NB4 (cell line): Measurements from ENCODE around the gene TTC31.

Experiments
- DNase-seq: peaks from one replicate; pipeline ENCODE4 v3.0.0; 2010; ENCODE audit warnings: low read depth
- H3K4me3 ChIP-seq: one replicate; pipeline ENCODE4 v1.5.1; 2011; ENCODE audit warnings: mild to moderate bottlenecking, low read depth, low read length, moderate library complexity
- CTCF ChIP-seq: IDR thresholded peaks from one replicate; pipeline ENCODE4 v1.5.1; 2012; ENCODE audit warnings: low read depth, low read length
- MAX ChIP-seq: IDR thresholded peaks from 2 replicates; pipeline ENCODE4 v1.6.1; 2011; ENCODE audit warnings: low read depth, low read length
- MYC ChIP-seq: IDR thresholded peaks from 2 replicates; pipeline ENCODE4 v1.6.1; 2011; ENCODE audit warnings: low read depth, low read length
- POLR2A ChIP-seq: IDR thresholded peaks from 2 replicates; pipeline ENCODE4 v1.6.1; 2011; ENCODE audit warnings: mild to moderate bottlenecking; ENCODE audit not compliant: insufficient read length; ENCODE audit errors: extremely low read depth

Gene TTC31

GRCh38 chr2:74444498-74445318 is 38.2 kb upstream of the TTC31 start:
- TF ChIP-seq MAX (no peak), CTCF (no peak), MYC (no peak), POLR2A (no peak)
- no peak overlapping the region for H3K4me3 ChIP-seq
- DNase-seq = no peak

- TF ChIP-seq MYC (no peak), CTCF (no peak), MAX (no peak), POLR2A (no peak)
- no peak overlapping the region for H3K4me3 ChIP-seq
- DNase-seq = no peak
These were observed 35.5 kb upstream of the TTC31 start for GRCh38 chr2:74447230-74447999.

- no peak for DNase-seq
These were observed 34.1 kb upstream of the TTC31 start for GRCh38 chr2:74448771-74449170.

GRCh38 chr2:74450570-74451190 is 32.2 kb upstream of the TTC31 start:
- H3K4me3 ChIP-seq = no peak overlapping the region
- TF ChIP-seq CTCF (no peak), MYC (no peak), POLR2A (no peak), MAX (no peak)
- no peak for DNase-seq

More at GRCh38 chr2:74448771-74449170, 34.1 kb upstream of the TTC31 start:
- TF ChIP-seq MYC (no peak), MAX (no peak), POLR2A (no peak), CTCF (no peak)
- no peak overlapping the region for H3K4me3 ChIP-seq

- H3K4me3 ChIP-seq = peak within 1 kb of the TSS; percentile 87
- peak; percentile 99 for DNase-seq
- TF ChIP-seq CTCF = no peak
- TF ChIP-seq POLR2A = peak; percentile 58
- peak; percentile 93 for TF ChIP-seq MYC
- TF ChIP-seq MAX = peak; percentile 87
These were observed 28.0 kb upstream of the TTC31 start, which contains the start of gene INO80B for GRCh38 chr2:74454654-74455511. INO80B (plus strand) TSS chr2:74455087; CDS start chr2:74455117, 30 bp downstream.
